Hepatocyte (in vitro differentiated cells): Measurements from ENCODE around the gene SBK2. TPM values are rescaled to one million over a fixed set of nuclear protein-coding genes. Genes with fewer than 3 reads are reported as not detected.
"Not testable (repeated sequence)": the region's sequence is repeated elsewhere in the genome, so short reads cannot be mapped to it uniquely, and the experiment has no call there.

Experiments used
- DNase-seq: peaks from one replicate; pipeline ENCODE4 v3.0.0-alpha.2; 2016; ENCODE audit warnings: low spot score
- H2AFZ ChIP-seq: fragments of 200-600 bp; sonication (generic); 2 replicates; pipeline ENCODE4 v1.6.0; 2016; ENCODE audit warnings: antibody characterized with exemption, mild to moderate bottlenecking
- H3K27ac ChIP-seq: fragments of 200-600 bp; sonication (generic); 2 replicates; pipeline ENCODE4 v1.5.1; 2016; ENCODE audit warnings: mild to moderate bottlenecking
- H3K27me3 ChIP-seq: fragments of 200-600 bp; sonication (generic); 2 replicates; pipeline ENCODE4 v1.6.1; 2016
- H3K36me3 ChIP-seq: fragments of 200-600 bp; sonication (generic); replicated peaks from 2 replicates; pipeline ENCODE4 v1.5.1; 2016; ENCODE audit warnings: low read depth; ENCODE audit not compliant: insufficient read depth
- H3K4me1 ChIP-seq: fragments of 200-600 bp; sonication (generic); 2 replicates; pipeline ENCODE4 v1.5.1; 2016; ENCODE audit warnings: mild to moderate bottlenecking, moderate library complexity; ENCODE audit not compliant: insufficient read depth
- H3K4me2 ChIP-seq: fragments of 200-600 bp; sonication (generic); 2 replicates; pipeline ENCODE4 v1.6.0; 2016
- H3K4me3 ChIP-seq: fragments of 200-600 bp; sonication (generic); 2 replicates; pipeline ENCODE4 v1.5.1; 2016; ENCODE audit warnings: mild to moderate bottlenecking
- H3K79me2 ChIP-seq: fragments of 200-600 bp; sonication (generic); 2 replicates; pipeline ENCODE4 v1.6.0; 2017; ENCODE audit warnings: mild to moderate bottlenecking
- H3K9me2 ChIP-seq: fragments of 200-600 bp; sonication (generic); replicated peaks from 2 replicates; pipeline ENCODE4 v1.6.0; 2017; ENCODE audit warnings: mild to moderate bottlenecking; ENCODE audit not compliant: insufficient read depth
- H3K9me3 ChIP-seq: fragments of 200-600 bp; sonication (generic); 2 replicates; pipeline ENCODE4 v1.5.1; 2016; ENCODE audit warnings: low read depth, mild to moderate bottlenecking
- H4K20me1 ChIP-seq: fragments of 200-600 bp; sonication (generic); 2 replicates; pipeline ENCODE4 v1.6.0; 2016; ENCODE audit warnings: mild to moderate bottlenecking; ENCODE audit not compliant: insufficient read depth, poor library complexity, severe bottlenecking
- CTCF ChIP-seq: fragments of 200-600 bp; sonication (generic); IDR thresholded peaks from 2 replicates; pipeline ENCODE4 v1.5.1; 2016; ENCODE audit warnings: antibody characterized with exemption, mild to moderate bottlenecking; ENCODE audit not compliant: poor library complexity
- EZH2 ChIP-seq: fragments of 200-600 bp; sonication (generic); IDR thresholded peaks from 2 replicates; pipeline ENCODE4 v1.6.1; 2016; ENCODE audit warnings: antibody characterized with exemption, mild to moderate bottlenecking, borderline replicate concordance
- EZH2phosphoT487 ChIP-seq: fragments of 200-600 bp; sonication (generic); IDR thresholded peaks from one replicate; pipeline ENCODE4 v1.6.1; 2018; ENCODE audit warnings: antibody characterized with exemption, mild to moderate bottlenecking, low read depth, moderate library complexity; ENCODE audit not compliant: unreplicated experiment, severe bottlenecking
- WGBS: methylation state at CpG from one replicate; pipeline ENCODE4 v1.1.6; 2016; ENCODE audit warnings: low lambda C conversion rate; ENCODE audit errors: missing lambda C conversion rate; 5-methylcytosine and 5-hydroxymethylcytosine counted together
- polyA plus RNA-seq: library from polyadenylated mRNA; unstranded; fragments of >200 nt; fragmentation: Nextera tagmentation; extraction: Ambion mirVana; gene quantifications from 2 replicates; pipeline ENCODE4 v1.2.1, GENCODE V29; 2016
- total RNA-seq: library from RNA; depleted of rRNA; stranded (reverse); fragments of >200 nt; gene quantifications from 2 replicates; pipeline ENCODE4 v1.2.3, GENCODE V29; 2014

SBK2 gene
- total and polyA plus RNA-seq, 2 experiments from 2014 or later = 0.30 to 0.51 TPM

GRCh38 chr19:55502197-55502952 is 34.6 kb downstream of the SBK2 start:
- no peaks in the 10 kb centered on the region for H3K79me2 ChIP-seq
- TF ChIP-seq CTCF = no peak
- TF ChIP-seq EZH2phosphoT487 = no peak
- no peak for TF ChIP-seq EZH2
- H3K36me3 ChIP-seq = no peaks in the 10 kb centered on the region
- no peak overlapping the region for H3K4me2 ChIP-seq
- H3K27ac ChIP-seq = no peak overlapping the region
- DNase-seq = no peak
- H2AFZ ChIP-seq = no peak overlapping the region
- H3K9me2 ChIP-seq = no peaks in the 10 kb centered on the region
- H3K4me3 ChIP-seq = no peak overlapping the region
- H3K9me3 ChIP-seq = no peaks in the 10 kb centered on the region
- no peaks in the 10 kb centered on the region for H4K20me1 ChIP-seq
- no peaks in the 10 kb centered on the region for H3K4me1 ChIP-seq
- no peaks in the 10 kb centered on the region for H3K27me3 ChIP-seq
- 97% methylated on average over 9 of the region's 9 CpGs for WGBS

DNA sequence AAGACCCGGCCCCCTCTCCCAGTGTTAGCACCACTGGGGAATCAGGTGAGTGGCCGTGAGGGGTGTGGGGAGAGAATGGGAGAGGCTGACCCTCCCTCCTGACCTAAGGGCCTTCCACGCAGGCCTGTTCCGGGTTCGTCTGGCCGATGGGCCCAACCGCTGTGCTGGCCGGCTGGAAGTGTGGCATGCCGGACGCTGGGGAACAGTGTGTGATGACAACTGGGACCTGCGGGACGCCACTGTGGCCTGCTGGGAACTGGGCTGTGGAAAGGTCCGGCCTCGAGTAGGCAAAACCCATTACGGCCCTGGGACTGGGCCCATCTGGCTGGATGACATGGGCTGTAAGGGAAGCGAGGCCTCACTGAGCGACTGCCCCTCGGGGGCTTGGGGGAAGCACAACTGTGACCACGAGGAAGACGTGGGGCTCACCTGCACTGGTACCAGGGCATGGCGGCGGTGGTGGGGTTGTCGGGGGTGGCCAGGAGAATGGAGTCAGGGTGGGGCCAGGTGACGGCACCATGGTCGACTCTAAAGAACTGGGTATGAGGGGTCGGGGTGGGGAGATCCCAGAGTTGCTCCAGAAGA is 36.5 kb downstream of the SBK2 start:
- no peak for TF ChIP-seq EZH2
- TF ChIP-seq EZH2phosphoT487 = no peak
- H4K20me1 ChIP-seq = no peaks in the 10 kb centered on the region
- no peak overlapping the region for H2AFZ ChIP-seq
- no peaks in the 10 kb centered on the region for H3K4me1 ChIP-seq
- H3K4me3 ChIP-seq = no peak overlapping the region
- no peaks in the 10 kb centered on the region for H3K9me3 ChIP-seq
- H3K36me3 ChIP-seq = no peaks in the 10 kb centered on the region
- no peaks in the 10 kb centered on the region for H3K79me2 ChIP-seq
- H3K27ac ChIP-seq = no peak overlapping the region
- DNase-seq = no peak
- no peaks in the 10 kb centered on the region for H3K27me3 ChIP-seq
- no peaks in the 10 kb centered on the region for H3K9me2 ChIP-seq
- no peak overlapping the region for H3K4me2 ChIP-seq
- 96% methylated on average over 23 of the region's 26 CpGs for WGBS

- H2AFZ ChIP-seq = no peak overlapping the region
- no peaks in the 10 kb centered on the region for H3K79me2 ChIP-seq
- no peaks in the 10 kb centered on the region for H3K36me3 ChIP-seq
- no peaks in the 10 kb centered on the region for H4K20me1 ChIP-seq
- H3K27me3 ChIP-seq = no peaks in the 10 kb centered on the region
- H3K4me3 ChIP-seq = no peak overlapping the region
- H3K4me1 ChIP-seq = no peaks in the 10 kb centered on the region
- TF ChIP-seq EZH2 (no peak), CTCF (no peak), EZH2phosphoT487 (no peak)
- H3K27ac ChIP-seq = no peak overlapping the region
- WGBS = 50% methylated on average over 2 of the region's 2 CpGs
- DNase-seq = no peak
- H3K9me3 ChIP-seq = no peaks in the 10 kb centered on the region
- no peak overlapping the region for H3K4me2 ChIP-seq
- no peaks in the 10 kb centered on the region for H3K9me2 ChIP-seq
Observed at GRCh38 chr19:55498246-55498840, 38.6 kb downstream of the SBK2 start.

GRCh38 chr19:55497763-55498162 is 39.2 kb downstream of the SBK2 start:
- TF ChIP-seq EZH2phosphoT487 = no peak
- TF ChIP-seq EZH2 = no peak
- no peak for TF ChIP-seq CTCF
- H4K20me1 ChIP-seq = no peaks in the 10 kb centered on the region
- no peak for DNase-seq
- no peaks in the 10 kb centered on the region for H3K9me3 ChIP-seq
- no peaks in the 10 kb centered on the region for H3K9me2 ChIP-seq
- no peak overlapping the region for H3K4me2 ChIP-seq
- no peaks in the 10 kb centered on the region for H3K4me1 ChIP-seq
- H3K36me3 ChIP-seq = no peaks in the 10 kb centered on the region
- peaks cover 3% of the 10 kb centered on the region for H3K27me3 ChIP-seq
- no peak overlapping the region for H3K4me3 ChIP-seq
- no peak overlapping the region for H2AFZ ChIP-seq
- no peaks in the 10 kb centered on the region for H3K79me2 ChIP-seq
- WGBS = 88% methylated on average over 13 of the region's 13 CpGs
- no peak overlapping the region for H3K27ac ChIP-seq

DNA sequence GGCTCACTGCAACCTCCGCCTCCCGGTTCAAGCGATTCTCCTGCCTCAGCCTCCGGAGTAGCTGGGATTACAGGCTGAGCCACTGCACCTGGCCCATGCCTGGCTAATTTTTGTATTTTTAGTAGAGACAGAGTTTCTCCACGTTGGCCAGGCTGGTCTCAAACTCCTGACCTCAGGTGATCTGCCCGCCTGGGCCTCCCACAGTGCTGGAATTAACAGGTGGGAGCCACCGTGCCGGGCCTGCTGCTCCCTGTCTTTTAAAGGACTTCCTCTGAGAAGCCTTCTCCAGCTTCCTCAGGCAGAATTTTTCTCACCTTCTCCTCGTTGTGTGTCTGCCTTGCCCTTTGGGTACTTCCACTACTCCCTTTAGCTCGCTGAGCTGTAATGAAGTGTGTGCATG is 40.1 kb downstream of the SBK2 start:
- H3K4me2 ChIP-seq, H2AFZ ChIP-seq, H3K79me2 ChIP-seq, H3K9me3 ChIP-seq, H3K27me3 ChIP-seq, H3K27ac ChIP-seq, H3K4me3 ChIP-seq, H4K20me1 ChIP-seq, DNase-seq, H3K4me1 ChIP-seq, H3K9me2 ChIP-seq, H3K36me3 ChIP-seq: not testable (repeated sequence)
- WGBS = 71% methylated on average over 10 of the region's 10 CpGs
